Measurements from ENCODE around the gene ARSI.

Gene ARSI

DNA sequence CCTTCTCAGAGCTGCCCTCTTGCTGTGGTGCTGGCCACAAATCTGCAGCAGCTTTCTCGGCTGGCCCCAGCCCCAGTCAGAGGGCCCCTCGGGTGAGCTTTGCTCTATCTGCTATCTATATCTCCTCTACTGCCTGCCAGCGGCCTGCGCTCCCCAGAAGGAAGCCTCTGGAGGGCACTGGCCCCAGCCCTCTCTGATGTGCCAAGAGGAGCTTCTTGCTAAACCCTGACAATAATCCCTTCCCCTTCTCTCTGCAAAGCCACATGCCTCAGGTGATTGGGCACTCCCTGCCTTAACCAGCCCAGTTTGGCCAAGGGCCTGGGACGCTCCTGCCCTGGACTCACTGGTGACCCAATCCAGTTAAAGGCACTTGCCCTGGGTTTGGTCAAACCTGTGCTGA is 55.9 kb downstream of the ARSI start:
- TF ChIP-seq, protein P1, sequence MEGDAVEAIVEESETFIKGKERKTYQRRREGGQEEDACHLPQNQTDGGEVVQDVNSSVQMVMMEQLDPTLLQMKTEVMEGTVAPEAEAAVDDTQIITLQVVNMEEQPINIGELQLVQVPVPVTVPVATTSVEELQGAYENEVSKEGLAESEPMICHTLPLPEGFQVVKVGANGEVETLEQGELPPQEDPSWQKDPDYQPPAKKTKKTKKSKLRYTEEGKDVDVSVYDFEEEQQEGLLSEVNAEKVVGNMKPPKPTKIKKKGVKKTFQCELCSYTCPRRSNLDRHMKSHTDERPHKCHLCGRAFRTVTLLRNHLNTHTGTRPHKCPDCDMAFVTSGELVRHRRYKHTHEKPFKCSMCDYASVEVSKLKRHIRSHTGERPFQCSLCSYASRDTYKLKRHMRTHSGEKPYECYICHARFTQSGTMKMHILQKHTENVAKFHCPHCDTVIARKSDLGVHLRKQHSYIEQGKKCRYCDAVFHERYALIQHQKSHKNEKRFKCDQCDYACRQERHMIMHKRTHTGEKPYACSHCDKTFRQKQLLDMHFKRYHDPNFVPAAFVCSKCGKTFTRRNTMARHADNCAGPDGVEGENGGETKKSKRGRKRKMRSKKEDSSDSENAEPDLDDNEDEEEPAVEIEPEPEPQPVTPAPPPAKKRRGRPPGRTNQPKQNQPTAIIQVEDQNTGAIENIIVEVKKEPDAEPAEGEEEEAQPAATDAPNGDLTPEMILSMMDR (IDR thresholded peaks at IDR 0.05; ENCODE audit: borderline replicate concordance, insufficient read depth, low read depth, low read length): no peak
- no peak overlapping the region for H3K4me3 ChIP-seq (ENCODE audit: low read depth, low read length)

DNA sequence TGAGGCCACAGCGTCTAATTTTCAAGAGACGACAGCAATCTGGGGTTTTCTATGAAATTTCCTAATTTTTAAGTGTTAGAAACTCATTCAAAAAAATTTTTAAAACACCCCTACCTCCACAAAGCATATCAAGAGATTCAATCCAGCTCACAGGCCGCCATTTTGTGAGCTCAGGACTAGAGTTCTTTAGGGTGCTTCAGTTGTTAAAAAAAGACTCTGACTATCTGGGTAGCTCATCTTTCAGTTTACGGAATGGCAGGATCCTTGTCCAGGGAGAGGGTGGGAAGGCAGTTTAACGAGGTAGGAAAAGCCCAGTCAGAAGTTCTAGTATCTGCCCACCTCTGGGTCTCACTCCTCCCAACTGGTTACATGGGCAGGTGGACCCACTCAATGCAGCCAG is 56.3 kb downstream of the ARSI start:
- TF ChIP-seq, protein P1 (IDR thresholded peaks at IDR 0.05; ENCODE audit: borderline replicate concordance, insufficient read depth, low read depth, low read length): no peak
- H3K4me3 ChIP-seq (ENCODE audit: low read depth, low read length): no peak overlapping the region
